ENCODE data around the gene FOXA3. TPM values are rescaled to one million over a fixed set of nuclear protein-coding genes. Genes with fewer than 3 reads are reported as not detected.

FOXA3 gene
- total RNA-seq, 2 experiments from 2014 or later, result not detected

DNA sequence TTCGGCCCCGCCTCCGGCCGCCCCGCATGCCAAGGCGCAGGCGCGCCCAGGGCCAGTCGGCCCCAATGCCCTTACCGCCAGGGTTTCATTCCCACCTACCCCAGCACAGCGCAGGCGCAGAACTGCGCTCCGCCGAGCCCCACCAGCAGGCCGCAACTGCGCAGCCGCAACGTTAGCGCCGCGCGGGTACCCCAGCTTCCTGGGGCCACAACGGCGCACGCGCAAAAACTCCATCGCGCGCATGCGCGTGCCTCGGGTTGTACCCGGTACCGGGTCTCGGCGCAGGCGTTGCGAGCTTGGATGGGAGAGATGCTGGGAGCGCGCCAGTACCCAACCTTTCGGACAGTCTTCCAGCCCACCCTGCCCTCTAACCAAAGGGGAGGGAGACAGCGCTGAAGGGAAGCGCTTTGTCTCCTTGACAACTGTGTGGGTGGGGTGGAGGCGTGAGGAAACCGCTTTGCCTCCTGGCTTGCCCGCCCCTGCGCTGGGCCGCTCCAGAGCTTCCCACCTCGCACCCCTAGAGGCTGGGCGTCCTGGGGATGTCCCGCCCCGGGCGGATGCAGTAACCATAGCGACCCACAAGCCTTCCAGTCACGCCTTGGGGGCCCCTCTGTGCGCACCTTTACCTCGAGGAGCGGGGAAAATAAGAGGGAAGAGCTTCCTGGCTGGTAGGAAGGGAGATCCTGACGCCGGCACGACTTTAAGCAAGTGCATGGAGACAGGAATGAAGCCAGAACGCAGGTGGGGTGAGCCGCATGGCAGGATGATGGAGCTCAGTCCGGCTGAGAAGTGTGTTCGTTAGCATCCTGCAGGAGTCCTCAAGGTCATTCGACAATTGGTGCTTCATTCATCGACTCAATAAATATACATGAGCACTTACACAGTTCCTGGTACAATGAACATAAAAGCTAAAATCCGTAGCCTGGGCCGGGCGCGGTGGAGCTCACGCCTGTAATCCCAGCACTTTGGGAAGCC is 38.8 kb downstream of the FOXA3 start:
- DNase-seq, result peak; percentile 100
- H3K9me3 Mint-ChIP-seq, result no peaks in the 10 kb centered on the region
- ChIA-PET CTCF (interaction anchor here (0.6 to 2.9 kb wide), 19 partner anchors 12 to 257 kb away, joined by 3 to 17 read pairs (median 6); partner anchors contain the start of genes CCDC61, FOXA3, IRF2BP1 and NANOS2), POLR2A (interaction anchor here (0.7 to 4.0 kb wide), 16 partner anchors 8 to 185 kb away, joined by 3 to 34 read pairs (median 6); partner anchors contain the start of genes CCDC61, IRF2BP1, NANOS2 and SIX5)
- peak overlapping the region; percentile 98 for H3K4me3 Mint-ChIP-seq
- peak overlapping the region; percentile 82 for H3K27ac Mint-ChIP-seq
- peaks cover 25% of the 10 kb centered on the region for H3K36me3 Mint-ChIP-seq (ENCODE audit: low read depth)
- H3K27me3 Mint-ChIP-seq, result peaks cover 2% of the 10 kb centered on the region
- H3K4me1 Mint-ChIP-seq, result peaks cover 26% of the 10 kb centered on the region

DNA sequence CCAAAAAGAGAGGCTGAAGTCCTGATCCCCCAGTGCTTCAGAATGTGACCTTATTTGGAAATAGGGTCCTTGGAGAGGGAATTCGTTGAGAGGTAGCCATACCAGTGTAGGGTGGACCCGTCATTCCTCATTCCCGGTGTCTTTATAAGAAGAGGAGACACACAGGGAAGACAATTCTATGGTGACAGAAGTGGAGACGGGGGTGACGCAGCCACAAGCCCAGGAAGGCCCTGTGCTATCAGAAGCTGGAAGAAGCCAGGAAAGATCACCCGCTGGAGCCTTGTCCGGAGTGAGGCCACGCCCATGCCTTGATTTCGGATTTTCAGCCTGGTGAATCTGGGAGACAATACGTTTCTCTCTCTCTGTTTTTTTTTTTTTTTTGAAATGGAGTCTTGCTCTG is 40.9 kb downstream of the FOXA3 start:
- ChIA-PET POLR2A (no interaction called here), CTCF (no interaction called here)
- no peaks in the 10 kb centered on the region for H3K9me3 Mint-ChIP-seq
- peaks cover 12% of the 10 kb centered on the region for H3K36me3 Mint-ChIP-seq (ENCODE audit: low read depth)
- H3K4me3 Mint-ChIP-seq, result no peak overlapping the region
- H3K27ac Mint-ChIP-seq, result no peak overlapping the region
- H3K27me3 Mint-ChIP-seq, result peaks cover 7% of the 10 kb centered on the region
- DNase-seq, result no peak
- H3K4me1 Mint-ChIP-seq, result peaks cover 29% of the 10 kb centered on the region

DNA sequence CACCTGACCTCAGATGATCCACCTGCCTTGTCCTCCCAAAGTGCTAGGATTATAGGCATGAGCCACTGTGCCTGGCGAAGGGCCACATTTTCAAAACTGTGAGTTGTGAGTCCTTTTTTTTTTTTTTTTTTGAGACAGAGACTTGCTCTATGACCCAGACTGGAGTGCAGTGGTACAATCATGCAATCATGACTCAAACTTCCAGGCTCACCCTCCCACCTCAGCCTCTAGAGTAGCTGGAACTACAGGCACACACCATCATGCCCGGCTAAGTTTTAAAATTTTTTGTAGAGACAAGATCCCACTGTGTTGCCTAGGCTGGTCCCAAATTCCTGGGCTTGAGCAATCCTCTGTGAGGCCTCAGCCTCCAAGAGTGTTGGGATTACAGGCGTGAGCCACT is 42.1 kb downstream of the FOXA3 start:
- ChIA-PET CTCF (no interaction called here), POLR2A (interaction anchor here (0.7 kb wide), 1 partner anchor 11 kb away, joined by 3 read pairs; no protein-coding TSS in a partner anchor)
- Mint-ChIP-seq H3K9me3 (no peaks in the 10 kb centered on the region), H3K36me3 (ENCODE audit: low read depth) (peaks cover 3% of the 10 kb centered on the region), H3K4me1 (peaks cover 18% of the 10 kb centered on the region), H3K27ac (no peak overlapping the region), H3K27me3 (peaks cover 15% of the 10 kb centered on the region), H3K4me3 (no peak overlapping the region)
- DNase-seq, result no peak

DNA sequence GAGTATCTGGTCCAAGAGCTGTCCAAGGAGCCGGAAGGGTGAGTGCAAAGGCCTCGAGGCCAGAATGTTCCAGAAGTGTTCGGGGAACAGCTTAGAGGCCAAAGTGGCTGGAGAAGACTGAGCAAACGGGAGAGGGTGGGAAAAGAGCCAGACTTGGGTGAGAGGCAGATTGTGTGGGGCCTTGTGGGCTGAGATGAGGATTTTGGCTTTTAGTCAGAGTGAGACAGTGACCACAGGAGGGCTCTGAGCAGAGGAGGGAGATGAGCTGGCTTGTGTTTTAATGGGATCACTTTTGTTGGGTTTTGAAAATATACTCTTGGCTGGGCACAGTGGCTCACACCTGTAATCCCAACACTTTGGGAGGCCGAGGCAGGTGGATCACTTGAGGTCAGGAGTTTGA is 44.8 kb downstream of the FOXA3 start:
- Mint-ChIP-seq H3K4me3 (no peak overlapping the region), H3K9me3 (no peaks in the 10 kb centered on the region), H3K27me3 (peaks cover 23% of the 10 kb centered on the region), H3K4me1 (peaks cover 8% of the 10 kb centered on the region), H3K27ac (no peak overlapping the region), H3K36me3 (ENCODE audit: low read depth) (no peaks in the 10 kb centered on the region)
- no peak for DNase-seq
- ChIA-PET CTCF (interaction anchor here (2.3 kb wide), 1 partner anchor 8 kb away, joined by 7 read pairs; no protein-coding TSS in a partner anchor), POLR2A (no interaction called here)

DNA sequence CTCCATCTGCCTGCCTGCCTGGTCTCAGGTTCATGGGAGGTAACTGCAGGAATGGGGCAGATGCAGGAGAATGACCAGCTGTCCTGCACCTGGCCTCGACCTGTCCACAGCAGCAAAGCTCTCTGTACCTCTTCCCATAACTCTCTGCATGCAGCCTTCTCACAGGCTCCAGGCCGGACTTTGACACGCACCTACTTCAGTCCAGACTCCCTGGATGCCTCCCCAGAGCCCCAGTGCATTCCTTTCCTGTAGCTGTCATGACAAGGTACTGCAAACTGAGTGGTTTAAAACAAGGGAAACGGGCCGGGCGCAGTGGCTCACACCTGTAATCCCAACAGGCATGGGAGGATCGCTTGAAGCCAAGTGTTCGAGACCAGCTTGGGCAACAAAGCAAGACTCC is 47.2 kb downstream of the FOXA3 start:
- CTCF ChIA-PET, result no interaction called here
- no peak overlapping the region for H3K27ac Mint-ChIP-seq
- H3K9me3 Mint-ChIP-seq, result no peaks in the 10 kb centered on the region
- peaks cover 10% of the 10 kb centered on the region for H3K4me1 Mint-ChIP-seq
- peaks cover 23% of the 10 kb centered on the region for H3K27me3 Mint-ChIP-seq
- H3K4me3 Mint-ChIP-seq, result no peak overlapping the region
- no peak for DNase-seq
- POLR2A ChIA-PET, result no interaction called here
- no peaks in the 10 kb centered on the region for H3K36me3 Mint-ChIP-seq (ENCODE audit: low read depth)

DNA sequence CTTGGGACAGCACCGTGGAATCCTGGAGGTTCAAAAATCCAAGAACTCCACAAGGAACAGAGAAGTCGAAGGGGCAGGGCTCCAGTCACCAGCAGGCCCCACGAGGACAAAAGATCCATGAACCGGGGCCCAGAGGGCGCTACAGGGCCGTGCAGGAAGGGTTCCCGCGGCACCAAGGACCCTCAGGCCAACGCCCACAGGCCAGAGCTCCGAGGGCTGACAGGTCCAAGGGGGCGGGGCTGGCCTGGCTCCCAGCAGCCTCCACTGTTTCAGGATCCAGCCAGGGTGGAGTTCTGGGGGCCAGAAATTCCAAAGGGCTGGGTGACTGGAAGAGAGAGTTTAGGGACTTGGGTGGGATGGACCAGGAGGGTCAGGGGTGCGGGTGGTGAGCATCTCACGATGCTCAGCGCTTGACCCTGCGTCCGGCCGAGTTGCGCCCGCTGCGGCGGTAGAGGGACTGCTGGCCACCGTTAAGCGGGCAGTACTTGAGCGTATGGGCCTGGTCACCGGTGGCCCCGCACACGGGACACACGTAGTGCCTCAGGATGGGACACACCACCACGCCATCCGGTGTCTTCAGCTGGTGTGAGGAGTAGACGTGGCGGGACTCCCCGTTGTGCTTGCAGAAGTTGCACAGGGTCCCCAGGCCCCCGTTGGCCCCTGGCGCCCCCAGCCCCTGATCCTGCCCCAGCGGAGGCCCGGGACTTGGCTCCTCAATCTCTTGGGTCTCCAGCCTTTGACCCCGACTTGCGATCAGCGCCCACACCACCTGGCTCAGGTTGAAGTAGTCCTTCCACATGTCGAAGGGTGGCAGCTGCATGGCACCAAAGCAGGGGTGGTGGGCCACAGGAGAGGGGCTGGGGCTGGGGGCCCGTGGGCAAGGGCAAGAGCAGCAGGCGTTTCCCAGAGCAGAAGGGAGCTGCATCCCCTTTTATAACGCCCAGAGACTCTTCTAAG is 50.0 kb downstream of the FOXA3 start, which contains the start of gene NANOS2:
Gene NANOS2, minus strand, starts transcription at position 905 of the 957 bp plus-strand sequence. Its CDS starts 85 bp downstream, at position 820.
- CTCF ChIA-PET, result interaction anchor here (2.2 kb wide), 1 partner anchor 11 kb away, joined by 9 read pairs; the partner anchor contains the start of gene MYPOP

DNA sequence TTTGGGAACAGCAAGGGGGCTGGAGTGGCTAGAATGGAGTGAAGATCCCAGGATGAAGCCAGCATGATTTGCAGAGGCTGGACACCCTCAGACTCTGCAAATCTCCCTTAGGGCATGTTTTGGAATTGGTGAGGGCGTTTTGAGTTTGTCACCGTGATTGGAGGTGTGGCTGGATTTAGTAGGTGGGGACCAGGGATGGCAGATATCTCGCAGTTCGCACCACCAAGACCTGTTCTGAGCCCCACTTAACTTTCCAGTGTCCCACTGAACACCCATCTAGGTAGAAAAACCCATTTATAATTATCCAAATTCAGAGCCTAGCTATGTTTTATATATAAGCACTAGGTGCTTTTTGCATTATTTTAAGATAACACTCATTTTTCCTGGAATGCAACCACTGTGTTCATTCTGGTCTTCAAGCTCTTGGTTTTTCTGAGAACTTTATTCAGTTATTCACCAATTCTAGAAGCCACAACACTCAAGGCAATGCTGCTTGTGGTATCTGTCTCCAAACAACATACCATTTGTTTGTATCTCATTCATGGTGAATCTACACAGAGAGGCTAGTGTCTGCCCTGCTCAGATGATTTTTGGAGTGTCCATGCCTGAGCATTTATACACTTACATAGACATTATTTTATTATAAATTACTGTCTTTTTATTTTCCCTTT is 53.4 kb downstream of the FOXA3 start:
- H3K4me3 Mint-ChIP-seq, result peak overlapping the region; percentile 35
- H3K9me3 Mint-ChIP-seq, result no peaks in the 10 kb centered on the region
- DNase-seq, result peak; percentile 36
- peaks cover 6% of the 10 kb centered on the region for H3K27me3 Mint-ChIP-seq
- peaks cover 50% of the 10 kb centered on the region for H3K4me1 Mint-ChIP-seq
- POLR2A ChIA-PET, result interaction anchor here (0.7 to 4.1 kb wide), 7 partner anchors 10 to 79 kb away, joined by 3 to 34 read pairs (median 3); partner anchors contain the start of genes CCDC61, IRF2BP1 and MYPOP
- CTCF ChIA-PET, result interaction anchor here (0.8 to 2.1 kb wide), 11 partner anchors 9 to 111 kb away, joined by 3 to 12 read pairs (median 4); partner anchors contain the start of genes CCDC61 and MYPOP
- H3K36me3 Mint-ChIP-seq (ENCODE audit: low read depth), result peaks cover 4% of the 10 kb centered on the region
- peak overlapping the region; percentile 81 for H3K27ac Mint-ChIP-seq

More for the DNA sequence above, 50.0 kb downstream of the FOXA3 start, which contains the start of gene NANOS2:
- H3K27ac Mint-ChIP-seq, result peak within 1 kb of the TSS; percentile 42
- peak; percentile 43 for DNase-seq
- peaks cover 19% of the 10 kb centered on the region for H3K27me3 Mint-ChIP-seq
- POLR2A ChIA-PET, result interaction anchor here (0.6 to 2.5 kb wide), 4 partner anchors 11 to 51 kb away, joined by 3 to 12 read pairs (median 6); partner anchors contain the start of gene MYPOP
- no peak within 1 kb of the TSS for H3K4me3 Mint-ChIP-seq
- H3K9me3 Mint-ChIP-seq, result no peaks in the 10 kb centered on the region
- peaks cover 29% of the 10 kb centered on the region for H3K4me1 Mint-ChIP-seq
- H3K36me3 Mint-ChIP-seq (ENCODE audit: low read depth), result no peaks in the 10 kb centered on the region

DNA sequence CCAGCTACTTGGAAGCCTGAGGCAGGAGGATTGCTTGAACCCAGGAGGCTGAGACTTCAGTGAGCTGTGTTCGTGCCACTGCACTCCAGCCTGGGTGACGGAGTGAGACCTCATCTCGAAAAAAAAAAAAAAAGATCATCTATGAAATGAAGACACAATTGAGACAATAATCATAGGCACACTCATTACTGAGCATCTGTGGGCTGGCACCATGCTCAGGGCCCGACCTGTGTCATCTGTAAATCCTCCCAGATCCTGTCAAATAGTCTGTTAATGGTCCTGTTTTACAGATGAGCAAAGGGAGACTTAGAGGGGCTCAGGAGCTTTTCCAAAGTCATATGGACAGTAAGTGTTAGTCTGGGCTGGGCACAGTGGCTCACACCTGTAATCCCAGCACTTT is 54.6 kb downstream of the FOXA3 start:
- ChIA-PET CTCF (interaction anchor here (1.7 to 2.1 kb wide), 3 partner anchors 12 to 25 kb away, joined by 3 to 7 read pairs (median 7); partner anchors contain the start of gene MYPOP), POLR2A (interaction anchor here (0.7 to 4.1 kb wide), 3 partner anchors 9 to 870 kb away, joined by 3 to 34 read pairs (median 3); partner anchors contain the start of genes MYPOP and SLC1A5)
- DNase-seq, result peak; percentile 30
- Mint-ChIP-seq H3K9me3 (no peaks in the 10 kb centered on the region), H3K27ac (peak overlapping the region; percentile 81), H3K27me3 (peaks cover 5% of the 10 kb centered on the region), H3K4me3 (no peak overlapping the region), H3K36me3 (ENCODE audit: low read depth) (peaks cover 4% of the 10 kb centered on the region), H3K4me1 (peaks cover 49% of the 10 kb centered on the region)

DNA sequence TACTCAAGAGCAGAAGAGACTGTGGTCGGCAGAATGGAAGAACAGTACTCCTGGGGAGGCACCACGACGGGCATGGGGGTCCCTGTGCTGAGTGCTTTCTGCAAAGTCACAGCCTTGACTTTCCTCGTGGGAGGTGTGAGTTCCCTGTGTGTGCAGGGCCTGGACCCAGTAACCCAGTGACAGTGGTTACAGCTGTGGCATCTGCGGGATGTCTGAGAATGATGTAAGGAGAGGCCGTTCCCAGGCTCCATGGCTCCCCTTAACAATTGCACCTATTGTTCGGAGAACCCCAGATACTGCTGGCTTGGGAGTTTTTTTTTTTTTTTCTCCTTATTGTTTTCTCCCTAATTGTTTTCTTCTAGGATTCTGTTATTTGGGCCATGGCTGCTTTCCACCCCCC is 55.6 kb downstream of the FOXA3 start:
- POLR2A ChIA-PET, result interaction anchor here (0.6 to 4.1 kb wide), 3 partner anchors 18 to 61 kb away, joined by 3 to 34 read pairs (median 3); partner anchors contain the start of gene MYPOP
- no peaks in the 10 kb centered on the region for H3K9me3 Mint-ChIP-seq
- peaks cover 4% of the 10 kb centered on the region for H3K36me3 Mint-ChIP-seq (ENCODE audit: low read depth)
- no peak overlapping the region for H3K4me3 Mint-ChIP-seq
- CTCF ChIA-PET, result interaction anchor here (1.7 to 2.1 kb wide), 2 partner anchors 11 to 17 kb away, joined by 3 to 7 read pairs; partner anchors contain the start of gene MYPOP
- DNase-seq, result peak; percentile 26
- peak overlapping the region; percentile 35 for H3K27ac Mint-ChIP-seq
- peaks cover 4% of the 10 kb centered on the region for H3K27me3 Mint-ChIP-seq
- H3K4me1 Mint-ChIP-seq, result peaks cover 49% of the 10 kb centered on the region

DNA sequence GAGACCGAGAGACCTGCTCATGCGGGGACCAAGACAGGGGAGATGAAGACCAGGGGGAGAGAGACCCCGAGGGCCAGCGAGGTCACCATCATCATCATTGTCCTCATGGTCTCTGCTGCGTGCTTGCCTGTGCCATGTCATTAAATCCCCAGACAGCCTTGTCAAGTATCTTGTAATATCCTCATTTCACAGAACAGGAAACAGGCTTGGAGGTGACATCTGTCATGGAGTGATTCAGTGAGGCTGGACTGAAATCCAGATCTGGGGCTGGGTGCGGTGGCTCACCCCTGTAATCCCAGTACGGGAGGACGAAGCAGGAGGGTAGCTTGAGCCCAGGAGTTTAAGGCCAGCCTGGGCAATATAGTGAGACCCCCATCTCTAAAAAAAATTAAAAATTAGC is 56.3 kb downstream of the FOXA3 start:
- DNase-seq, result peak; percentile 31
- peak overlapping the region; percentile 41 for H3K4me3 Mint-ChIP-seq

DNA sequence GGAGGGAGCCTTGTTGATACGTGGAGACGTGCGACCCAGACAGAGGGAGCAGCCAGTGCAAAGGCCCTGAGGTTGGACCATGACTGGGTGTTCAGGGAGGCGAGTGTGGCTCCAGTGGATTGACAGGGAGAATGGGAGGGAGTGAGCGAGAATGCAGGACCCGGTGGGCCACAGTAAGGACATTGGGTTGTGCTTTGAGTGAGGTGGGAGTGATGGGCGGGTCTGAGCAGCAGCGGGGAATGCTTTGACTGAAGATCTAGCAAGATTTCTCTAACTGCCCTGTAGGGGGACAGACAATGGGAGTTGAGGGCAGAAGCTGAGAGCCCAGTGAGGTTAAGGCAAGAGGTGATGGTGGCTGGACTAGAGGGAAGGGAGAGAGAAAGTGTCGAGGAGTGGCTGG is 58.2 kb downstream of the FOXA3 start:
- Mint-ChIP-seq H3K36me3 (ENCODE audit: low read depth) (peaks cover 4% of the 10 kb centered on the region), H3K4me3 (no peak overlapping the region), H3K27me3 (peaks cover 7% of the 10 kb centered on the region), H3K9me3 (no peaks in the 10 kb centered on the region), H3K27ac (no peak overlapping the region), H3K4me1 (peaks cover 45% of the 10 kb centered on the region)
- no peak for DNase-seq
- CTCF ChIA-PET, result no interaction called here
- POLR2A ChIA-PET, result no interaction called here

More for the DNA sequence above, 56.3 kb downstream of the FOXA3 start:
- peaks cover 7% of the 10 kb centered on the region for H3K27me3 Mint-ChIP-seq
- CTCF ChIA-PET, result interaction anchor here (2.1 kb wide), 1 partner anchor 18 kb away, joined by 7 read pairs; the partner anchor contains the start of gene MYPOP
- H3K36me3 Mint-ChIP-seq (ENCODE audit: low read depth), result peaks cover 4% of the 10 kb centered on the region
- H3K4me1 Mint-ChIP-seq, result peaks cover 52% of the 10 kb centered on the region
- POLR2A ChIA-PET, result interaction anchor here (0.6 to 4.1 kb wide), 2 partner anchors 18 to 66 kb away, joined by 3 to 34 read pairs; partner anchors contain the start of gene MYPOP
- H3K27ac Mint-ChIP-seq, result peak overlapping the region; percentile 65
- H3K9me3 Mint-ChIP-seq, result no peaks in the 10 kb centered on the region
